IMR-90 (cell line): ENCODE data around the gene PPP1R1A. TPM values are rescaled to one million over a fixed set of nuclear protein-coding genes. Genes with fewer than 3 reads are reported as not detected.

ENCODE experiments used
- ATAC-seq: fragments of 200-7000 bp; cut with Tn5 transposase; 2 replicates; pipeline ENCODE4 v1.9.1; 2020; ENCODE audit warnings: low read depth, mild to moderate bottlenecking, moderate library complexity
- BruUV-seq: library from RNA; stranded (reverse); fragments of 400-500 nt; replicated peaks from 2 replicates; lab custom pipeline; 2021; lab: Mats Ljungman, UMichigan
- CTCF ChIA-PET: fragments of 300-600 bp; formaldehyde crosslinking; extraction: SDS; loops from one replicate; lab custom pipeline; 2021; ENCODE audit warnings: antibody characterized with exemption; lab: Yijun Ruan, JAX
- POLR2A ChIA-PET: fragments of 300-600 bp; sonication (Branson Sonifier 250); formaldehyde crosslinking; loops from one replicate; lab custom pipeline; 2022; ENCODE audit warnings: antibody characterized with exemption; ENCODE audit not compliant: unreplicated experiment; lab: Charles Lee
- DNase-seq: peaks from one replicate; pipeline ENCODE4 v3.0.0; 2013
- H2AFZ ChIP-seq: replicated peaks from 2 replicates; pipeline ENCODE3; 2013; ENCODE audit warnings: low read length, mild to moderate bottlenecking; ENCODE audit not compliant: poor library complexity
- H2AK5ac ChIP-seq: 2 replicates; pipeline ENCODE4 v1.6.1; 2013; ENCODE audit warnings: low read depth, low read length, inconsistent platforms
- H2AK9ac ChIP-seq: replicated peaks from 2 replicates; pipeline ENCODE3; 2013; ENCODE audit warnings: mild to moderate bottlenecking, low read depth, low read length, moderate library complexity; ENCODE audit not compliant: poor library complexity
- H2BK120ac ChIP-seq: 2 replicates; pipeline ENCODE4 v1.6.1; 2013; ENCODE audit warnings: low read depth, low read length, inconsistent platforms
- H2BK15ac ChIP-seq: 3 replicates; pipeline ENCODE4 v1.6.1; 2013; ENCODE audit warnings: low read depth, low read length, inconsistent platforms
- H2BK20ac ChIP-seq: 2 replicates; pipeline ENCODE4 v1.6.1; 2013; ENCODE audit warnings: low read depth, mild to moderate bottlenecking, inconsistent platforms, low read length, moderate library complexity
- H2BK5ac ChIP-seq: 2 replicates; pipeline ENCODE4 v1.6.1; 2013; ENCODE audit warnings: mild to moderate bottlenecking, low read depth, low read length, inconsistent platforms; ENCODE audit not compliant: poor library complexity, severe bottlenecking
- H3K14ac ChIP-seq: replicated peaks from 2 replicates; pipeline ENCODE4 v1.6.1; 2013; ENCODE audit warnings: low read depth, low read length, inconsistent platforms
- H3K18ac ChIP-seq: 2 replicates; pipeline ENCODE4 v1.6.1; 2013; ENCODE audit warnings: low read depth, low read length, control low read depth
- H3K23ac ChIP-seq: 2 replicates; pipeline ENCODE4 v1.6.1; 2013; ENCODE audit warnings: low read depth, low read length, inconsistent platforms
- H3K27ac ChIP-seq: 2 replicates; pipeline ENCODE4 v1.5.1; 2013; ENCODE audit warnings: mild to moderate bottlenecking, control low read depth, low read length; ENCODE audit not compliant: insufficient read depth
- H3K27me3 ChIP-seq: 2 replicates; pipeline ENCODE4 v1.6.1; 2013; ENCODE audit warnings: low read length; ENCODE audit not compliant: control insufficient read depth, insufficient read depth
- H3K36me3 ChIP-seq: 2 replicates; pipeline ENCODE4 v1.6.1; 2013; ENCODE audit warnings: low read length, mixed read lengths; ENCODE audit not compliant: control insufficient read depth, insufficient read depth
- H3K4ac ChIP-seq: 2 replicates; pipeline ENCODE4 v1.6.1; 2013; ENCODE audit warnings: low read depth, low read length, inconsistent platforms
- H3K4me1 ChIP-seq: 2 replicates; pipeline ENCODE4 v1.6.1; 2013; ENCODE audit warnings: low read length, mixed read lengths; ENCODE audit not compliant: control insufficient read depth, insufficient read depth
- H3K4me2 ChIP-seq: 2 replicates; pipeline ENCODE4 v1.6.1; 2013; ENCODE audit warnings: low read depth, mild to moderate bottlenecking, control low read depth, low read length, moderate library complexity
- H3K4me3 ChIP-seq: 2 replicates; pipeline ENCODE4 v1.5.1; 2013; ENCODE audit warnings: low read depth, mild to moderate bottlenecking, control low read depth, low read length, moderate library complexity; ENCODE audit not compliant: insufficient read depth
- H3K56ac ChIP-seq: 2 replicates; pipeline ENCODE4 v1.6.1; 2013; ENCODE audit warnings: low read length, inconsistent platforms; ENCODE audit not compliant: insufficient read depth; ENCODE audit errors: extremely low read depth
- H3K79me1 ChIP-seq, 2 experiments: 2 replicates each; pipeline ENCODE4 v1.6.1; 2013; ENCODE audit warnings: low read length in 2 of 2, inconsistent platforms in 1 of 2, low read depth in 1 of 2
- H3K9ac ChIP-seq: 2 replicates; pipeline ENCODE4 v1.6.1; 2013; ENCODE audit warnings: low read depth, low read length, control low read depth
- H3K9me1 ChIP-seq: 2 replicates; pipeline ENCODE4 v1.6.1; 2013; ENCODE audit warnings: low read length, inconsistent platforms; ENCODE audit not compliant: insufficient read depth
- H3K9me3 ChIP-seq: 2 replicates; pipeline ENCODE4 v1.6.1; 2013; ENCODE audit warnings: low read length; ENCODE audit not compliant: control insufficient read depth, insufficient read depth
- H4K20me1 ChIP-seq: 2 replicates; pipeline ENCODE4 v1.6.1; 2013; ENCODE audit warnings: low read length, inconsistent platforms; ENCODE audit not compliant: insufficient read depth
- H4K5ac ChIP-seq: 2 replicates; pipeline ENCODE4 v1.6.1; 2013; ENCODE audit warnings: mild to moderate bottlenecking, low read depth, low read length, control low read depth
- H4K8ac ChIP-seq, 2 experiments: 2 replicates each; pipeline ENCODE4 v1.6.1; 2013; ENCODE audit warnings: low read depth in 2 of 2, low read length in 2 of 2, control low read depth in 1 of 2, inconsistent platforms in 1 of 2
- H4K91ac ChIP-seq: 2 replicates; pipeline ENCODE4 v1.6.1; 2013; ENCODE audit warnings: low read depth, low read length, inconsistent platforms; ENCODE audit not compliant: insufficient read depth
- BHLHE40 ChIP-seq: fragments of 150-350 bp; IDR thresholded peaks from 2 replicates; pipeline ENCODE4 v1.6.1; 2016; ENCODE audit warnings: mild to moderate bottlenecking, low read depth, low read length
- ELK1 ChIP-seq: fragments of 150-350 bp; IDR thresholded peaks from 2 replicates; pipeline ENCODE4 v1.6.1; 2016; ENCODE audit warnings: low read depth, mild to moderate bottlenecking, low read length, moderate library complexity, borderline replicate concordance
- MAFK ChIP-seq: IDR thresholded peaks from 2 replicates; pipeline ENCODE4 v1.6.1; 2012; ENCODE audit warnings: low read depth, low read length, improper control_type of control experiment
- whole genome bisulfite sequencing, 2 experiments: methylation state at CpG; one replicate each; pipeline versions ENCODE4 v1.1.5 to v1.1.7; 2013; ENCODE audit warnings: missing lambda C conversion rate in 2 of 2; ENCODE audit not compliant: insufficient read length in 1 of 2; ENCODE audit errors: extremely low coverage in 2 of 2; 5-methylcytosine and 5-hydroxymethylcytosine counted together
- dilution Hi-C: fragments of 300-500 bp; cut with HindIII; formaldehyde crosslinking; loops from one replicate; pipeline ENCODE4 v1.14.3; 2018; ENCODE audit warnings: low sequenced_read_pairs; ENCODE audit not compliant: unreplicated experiment
- in situ Hi-C: fragments of 300-500 bp; cut with MboI; formaldehyde crosslinking; loops from 3 replicates; pipeline ENCODE4 v1.14.3; 2019; ENCODE audit warnings: low sequenced_read_pairs, inconsistent platforms, mixed read lengths
- intact Hi-C: fragments of 100-400 bp; cut with micrococcal nuclease; formaldehyde crosslinking; loops from 2 replicates; pipeline ENCODE4 v1.10.0; 2022
- polyA plus RNA-seq, 3 experiments: library from polyadenylated mRNA; depleted of rRNA; stranded (reverse); fragments of >200 nt; gene quantifications; 2 replicates each; pipeline ENCODE4 v1.2.3, GENCODE V29; 2012; ENCODE audit warnings: low replicate concordance in 1 of 3
- total RNA-seq: library from RNA; depleted of rRNA; stranded (reverse); fragments of >200 nt; gene quantifications from 2 replicates; pipeline ENCODE4 v1.2.3, GENCODE V29; 2012

PPP1R1A gene
- total and polyA plus RNA-seq, 2 of the 4 experiments (the other 2 are of a cell fraction): not detected

GRCh38 chr12:54569995-54570528, 18.4 kb downstream of the PPP1R1A start:
- dilution Hi-C loops (no loop called here), intact Hi-C loops (no loop called here), in situ Hi-C loops (no loop called here)
- no peak overlapping the region for H2BK20ac ChIP-seq
- no peaks in the 10 kb centered on the region for H3K4me1 ChIP-seq
- no TSS peak for BruUV-seq
- no CpG with 5 or more reads among the region's 4 CpGs for WGBS, 2 experiments
- H4K8ac ChIP-seq: no peak overlapping the region
- H3K23ac ChIP-seq: no peak overlapping the region
- no peak overlapping the region for H3K18ac ChIP-seq
- H3K4ac ChIP-seq: no peak overlapping the region
- TF ChIP-seq ELK1 (no peak), BHLHE40 (no peak), MAFK (peak; percentile 87)
- H2AK5ac ChIP-seq: no peak overlapping the region
- no peaks in the 10 kb centered on the region for H3K79me1 ChIP-seq
- H4K5ac ChIP-seq: no peak overlapping the region
- no peak overlapping the region for H3K4me3 ChIP-seq
- H3K27ac ChIP-seq: no peak overlapping the region
- no peak overlapping the region for H2BK5ac ChIP-seq
- ATAC-seq (no peak), DNase-seq (no peak)
- H3K56ac ChIP-seq: no peak overlapping the region; the same call in 1 of the 2 replicates
- no peak overlapping the region for H2BK120ac ChIP-seq
- H2BK15ac ChIP-seq: no peak overlapping the region
- no peaks in the 10 kb centered on the region for H3K9me3 ChIP-seq
- no peaks in the 10 kb centered on the region for H3K36me3 ChIP-seq
- no peak overlapping the region for H3K4me2 ChIP-seq
- ChIA-PET CTCF (no interaction called here), POLR2A (no interaction called here)
- no peak overlapping the region for H3K14ac ChIP-seq
- H3K9me1 ChIP-seq: no peaks in the 10 kb centered on the region
- H3K9ac ChIP-seq: no peak overlapping the region
- no peak overlapping the region for H2AK9ac ChIP-seq
- H2AFZ ChIP-seq: no peak overlapping the region
- H3K27me3 ChIP-seq: peaks cover 16% of the 10 kb centered on the region
- no peak overlapping the region for H4K91ac ChIP-seq
- H4K20me1 ChIP-seq: no peaks in the 10 kb centered on the region
